ENCODE results near the gene SH3PXD2B. TPM values are rescaled to one million over a fixed set of nuclear protein-coding genes. Genes with fewer than 3 reads are reported as not detected.
A peak's percentile ranks its signal among the peaks of the same experiment; 100 is the strongest.

Gene SH3PXD2B
- total RNA-seq, 1 donor from 2014 or later = 60.8 TPM

GRCh38 chr5:172450861-172451695, 3.2 kb downstream of the SH3PXD2B start:
- H3K9me3 ChIP-seq = no peaks in the 10 kb centered on the region
- DNase-seq (ENCODE audit: low spot score in 2 of 2) = no peak
- peak overlapping the region; percentile 83 to 87 for H3K27ac ChIP-seq
- intact Hi-C loops (cut with DNase I) = loop anchor here (1.0 to 10.0 kb wide), 5 partner anchors 33 to 504 kb away; partner anchors contain the start of genes FBXW11, RPL26L1, STK10 and UBTD2
- H3K27me3 ChIP-seq = no peaks in the 10 kb centered on the region
- H3K4me3 ChIP-seq = peak overlapping the region in 1 of 2 donors; percentile 94
- peaks cover 23 to 31% of the 10 kb centered on the region in 2 donors for H3K4me1 ChIP-seq
- H3K36me3 ChIP-seq = no peaks in the 10 kb centered on the region
- TF ChIP-seq, protein P1, sequence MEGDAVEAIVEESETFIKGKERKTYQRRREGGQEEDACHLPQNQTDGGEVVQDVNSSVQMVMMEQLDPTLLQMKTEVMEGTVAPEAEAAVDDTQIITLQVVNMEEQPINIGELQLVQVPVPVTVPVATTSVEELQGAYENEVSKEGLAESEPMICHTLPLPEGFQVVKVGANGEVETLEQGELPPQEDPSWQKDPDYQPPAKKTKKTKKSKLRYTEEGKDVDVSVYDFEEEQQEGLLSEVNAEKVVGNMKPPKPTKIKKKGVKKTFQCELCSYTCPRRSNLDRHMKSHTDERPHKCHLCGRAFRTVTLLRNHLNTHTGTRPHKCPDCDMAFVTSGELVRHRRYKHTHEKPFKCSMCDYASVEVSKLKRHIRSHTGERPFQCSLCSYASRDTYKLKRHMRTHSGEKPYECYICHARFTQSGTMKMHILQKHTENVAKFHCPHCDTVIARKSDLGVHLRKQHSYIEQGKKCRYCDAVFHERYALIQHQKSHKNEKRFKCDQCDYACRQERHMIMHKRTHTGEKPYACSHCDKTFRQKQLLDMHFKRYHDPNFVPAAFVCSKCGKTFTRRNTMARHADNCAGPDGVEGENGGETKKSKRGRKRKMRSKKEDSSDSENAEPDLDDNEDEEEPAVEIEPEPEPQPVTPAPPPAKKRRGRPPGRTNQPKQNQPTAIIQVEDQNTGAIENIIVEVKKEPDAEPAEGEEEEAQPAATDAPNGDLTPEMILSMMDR (IDR thresholded peaks at IDR 0.05) = peak in 2 of 3 experiments; percentile 55 to 60

DNA sequence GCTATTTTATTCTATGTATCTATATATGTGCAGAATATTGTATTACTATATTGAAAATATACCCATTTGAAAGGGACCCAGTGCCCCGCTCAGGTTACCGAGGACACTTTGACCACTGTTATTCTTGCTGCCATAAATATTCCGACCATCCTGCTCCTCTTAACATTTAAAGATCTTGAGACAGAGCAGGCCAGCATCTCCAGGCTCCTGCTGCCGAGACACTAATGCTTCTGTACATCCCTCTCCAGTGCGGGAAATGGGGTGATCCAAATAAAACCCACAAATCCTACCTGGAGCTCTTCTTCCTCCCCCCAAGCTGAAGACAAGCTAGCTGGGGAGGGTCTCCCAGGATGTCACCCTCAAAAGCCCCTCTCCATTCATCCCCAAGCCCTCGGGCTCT, 3.9 kb downstream of the SH3PXD2B start:
- DNase-seq (ENCODE audit: low spot score in 2 of 2) = no peak
- peak overlapping the region in 1 of 2 donors; percentile 83 for H3K27ac ChIP-seq

GRCh38 chr5:172448999-172449398, 5.3 kb downstream of the SH3PXD2B start:
- intact Hi-C loops (cut with DNase I) = no loop called here
- no peaks in the 10 kb centered on the region for H3K36me3 ChIP-seq
- no peak for DNase-seq (ENCODE audit: low spot score in 2 of 2)
- no peaks in the 10 kb centered on the region for H3K9me3 ChIP-seq
- no peaks in the 10 kb centered on the region for H3K27me3 ChIP-seq
- H3K4me1 ChIP-seq = peaks cover 21 to 45% of the 10 kb centered on the region in 2 donors
- H3K4me3 ChIP-seq = no peak overlapping the region
- no peak overlapping the region for H3K27ac ChIP-seq
- TF ChIP-seq, protein P1 (IDR thresholded peaks at IDR 0.05) = no peak

More for the DNA sequence above, 3.9 kb downstream of the SH3PXD2B start:
- intact Hi-C loops (cut with DNase I) = loop anchor here (5.0 to 10.0 kb wide), 4 partner anchors 168 to 504 kb away; partner anchors contain the start of genes FBXW11, RPL26L1, STK10 and UBTD2
- TF ChIP-seq, protein P1 (IDR thresholded peaks at IDR 0.05) = no peak
- H3K36me3 ChIP-seq = no peaks in the 10 kb centered on the region
- peaks cover 23 to 37% of the 10 kb centered on the region in 2 donors for H3K4me1 ChIP-seq
- no peaks in the 10 kb centered on the region for H3K27me3 ChIP-seq
- no peak overlapping the region for H3K4me3 ChIP-seq
- H3K9me3 ChIP-seq = no peaks in the 10 kb centered on the region

GRCh38 chr5:172447646-172448365, 6.5 kb downstream of the SH3PXD2B start:
- TF ChIP-seq, protein P1 (IDR thresholded peaks at IDR 0.05) = no peak
- H3K27ac ChIP-seq = no peak overlapping the region
- H3K4me3 ChIP-seq = no peak overlapping the region
- DNase-seq (ENCODE audit: low spot score in 2 of 2) = no peak
- no peaks in the 10 kb centered on the region for H3K36me3 ChIP-seq
- H3K9me3 ChIP-seq = no peaks in the 10 kb centered on the region
- no peaks in the 10 kb centered on the region for H3K27me3 ChIP-seq
- H3K4me1 ChIP-seq = peaks cover 29 to 55% of the 10 kb centered on the region in 2 donors
- intact Hi-C loops (cut with DNase I) = no loop called here

DNA sequence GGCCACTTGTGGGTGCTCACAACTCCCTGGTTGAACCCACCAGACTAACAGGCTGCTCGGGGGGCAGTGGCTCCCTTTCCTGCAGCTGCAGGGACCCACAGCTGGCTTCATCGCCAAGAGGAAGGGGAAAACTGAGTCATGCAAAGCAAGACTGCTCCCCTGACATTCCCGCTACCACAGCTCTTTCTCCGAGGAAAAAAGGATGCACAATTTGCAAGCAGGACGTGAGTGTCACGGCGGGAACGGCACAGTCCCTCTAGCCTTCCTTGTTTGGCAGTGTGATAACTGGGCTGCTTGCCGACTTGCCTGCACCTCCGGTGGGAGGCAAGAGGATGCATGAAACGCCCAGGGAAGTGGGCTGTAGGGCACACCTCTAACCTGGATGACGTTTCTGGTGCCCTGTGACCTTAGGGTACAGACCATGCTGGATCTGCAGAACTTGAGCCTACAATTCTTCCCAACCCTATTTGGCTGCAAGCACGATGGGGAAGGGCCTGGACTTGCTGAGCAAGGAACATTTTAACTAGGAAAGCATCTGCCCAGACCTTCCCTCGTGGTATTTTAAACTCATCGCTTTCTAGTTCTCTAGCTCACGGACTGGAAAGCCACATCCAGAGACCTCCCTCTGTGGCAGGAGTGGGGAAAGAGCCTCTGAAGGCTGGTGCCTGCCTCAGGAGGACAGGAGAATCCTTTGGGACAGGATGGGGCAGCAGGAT, 7.8 kb downstream of the SH3PXD2B start:
- H3K36me3 ChIP-seq = no peaks in the 10 kb centered on the region
- peak overlapping the region in 1 of 2 donors; percentile 29 for H3K4me3 ChIP-seq
- intact Hi-C loops (cut with DNase I) = no loop called here
- no peak for DNase-seq (ENCODE audit: low spot score in 2 of 2)
- no peaks in the 10 kb centered on the region for H3K27me3 ChIP-seq
- peak overlapping the region; percentile 12 to 43 for H3K27ac ChIP-seq
- no peaks in the 10 kb centered on the region for H3K9me3 ChIP-seq
- TF ChIP-seq, protein P1 (IDR thresholded peaks at IDR 0.05) = no peak
- peaks cover 22 to 45% of the 10 kb centered on the region in 2 donors for H3K4me1 ChIP-seq
